GM23338 (cell line): ENCODE measurements around the gene ZNF497. TPM values are rescaled to one million over a fixed set of nuclear protein-coding genes. Genes with fewer than 3 reads are reported as not detected.

Experiments
- ATAC-seq: fragments of 200-7000 bp; cut with Tn5 transposase; 3 replicates; pipeline ENCODE4 v1.9.1; 2020
- DNase-seq: peaks from one replicate; pipeline ENCODE4 v3.0.0-alpha.2; 2015; ENCODE audit warnings: low spot score
- H2AFZ ChIP-seq: fragments of 200-600 bp; sonication (generic); 2 replicates; pipeline ENCODE4 v1.8.0; 2016; ENCODE audit warnings: antibody characterized with exemption, mild to moderate bottlenecking, moderate library complexity
- H3F3A ChIP-seq: fragments of 200-600 bp; sonication (generic); replicated peaks from 2 replicates; pipeline ENCODE4 v1.8.0; 2017; ENCODE audit warnings: antibody characterized with exemption, mixed run types, low read depth
- H3K27ac ChIP-seq: fragments of 200-600 bp; sonication (generic); 2 replicates; pipeline ENCODE4 v1.6.1; 2016; ENCODE audit warnings: low read depth
- H3K27me3 ChIP-seq: fragments of 200-600 bp; sonication (generic); 2 replicates; pipeline ENCODE4 v1.8.0; 2016; ENCODE audit warnings: mild to moderate bottlenecking, mixed run types, moderate library complexity; ENCODE audit not compliant: insufficient read depth
- H3K36me3 ChIP-seq: fragments of 200-600 bp; sonication (generic); 2 replicates; pipeline ENCODE4 v1.8.0; 2016; ENCODE audit warnings: mild to moderate bottlenecking; ENCODE audit not compliant: insufficient read depth
- H3K4me1 ChIP-seq: fragments of 200-600 bp; sonication (generic); 2 replicates; pipeline ENCODE4 v1.8.0; 2016; ENCODE audit warnings: mild to moderate bottlenecking, moderate library complexity; ENCODE audit not compliant: insufficient read depth
- H3K4me2 ChIP-seq: fragments of 200-600 bp; sonication (generic); 2 replicates; pipeline ENCODE4 v1.7.1; 2017; ENCODE audit warnings: mixed run types
- H3K4me3 ChIP-seq: fragments of 200-600 bp; sonication (generic); 2 replicates; pipeline ENCODE4 v1.6.1; 2016; ENCODE audit warnings: mixed run types
- H3K79me2 ChIP-seq: fragments of 200-600 bp; sonication (generic); replicated peaks from 2 replicates; pipeline ENCODE4 v1.8.0; 2017; ENCODE audit warnings: mild to moderate bottlenecking; ENCODE audit not compliant: insufficient read depth
- H3K9me2 ChIP-seq: fragments of 200-600 bp; sonication (generic); 2 replicates; pipeline ENCODE4 v1.8.0; 2017; ENCODE audit not compliant: insufficient read depth
- H4K20me1 ChIP-seq: fragments of 200-600 bp; sonication (generic); replicated peaks from 2 replicates; pipeline ENCODE4 v1.8.0; 2017; ENCODE audit warnings: mild to moderate bottlenecking; ENCODE audit not compliant: insufficient read depth
- H3K27ac Mint-ChIP-seq: 2 replicates; pipeline ENCODE4 v1.8.0; 2020; ENCODE audit warnings: inconsistent platforms, mild to moderate bottlenecking, moderate library complexity, mixed read lengths
- H3K27me3 Mint-ChIP-seq: 3 replicates; pipeline ENCODE4 v1.8.0; 2022; ENCODE audit warnings: low read depth, mild to moderate bottlenecking, moderate library complexity, mixed read lengths, inconsistent platforms; ENCODE audit not compliant: insufficient read depth, poor library complexity
- H3K36me3 Mint-ChIP-seq: 3 replicates; pipeline ENCODE4 v1.8.0; 2021; ENCODE audit warnings: low read depth, mild to moderate bottlenecking, inconsistent platforms, moderate library complexity, mixed read lengths
- H3K4me1 Mint-ChIP-seq: 3 replicates; pipeline ENCODE4 v1.8.0; 2020; ENCODE audit warnings: mild to moderate bottlenecking, inconsistent platforms, mixed read lengths
- H3K4me3 Mint-ChIP-seq: 3 replicates; pipeline ENCODE4 v1.8.0; 2021; ENCODE audit warnings: moderate library complexity, mild to moderate bottlenecking, inconsistent platforms, mixed read lengths
- H3K9me3 Mint-ChIP-seq: 3 replicates; pipeline ENCODE4 v1.8.0; 2020; ENCODE audit warnings: moderate library complexity, mild to moderate bottlenecking, inconsistent platforms, mixed read lengths
- CREB1 ChIP-seq: fragments of 250-450 bp; sonication (Bioruptor Pico); IDR thresholded peaks from 2 replicates; pipeline ENCODE4 v1.5.0; 2020; ENCODE audit warnings: low read depth, mild to moderate bottlenecking, moderate library complexity
- ETS1 ChIP-seq: IDR thresholded peaks from 2 replicates; pipeline ENCODE4 v1.6.1; 2016; ENCODE audit warnings: antibody characterized with exemption
- EZH2 ChIP-seq: fragments of 200-600 bp; sonication (generic); IDR thresholded peaks from one replicate; pipeline ENCODE4 v1.8.0; 2017; ENCODE audit warnings: antibody characterized with exemption, mild to moderate bottlenecking, low read depth; ENCODE audit not compliant: unreplicated experiment
- EZH2phosphoT487 ChIP-seq: fragments of 200-600 bp; sonication (generic); IDR thresholded peaks from one replicate; pipeline ENCODE4 v1.8.1; 2018; ENCODE audit warnings: antibody characterized with exemption; ENCODE audit not compliant: unreplicated experiment
- NANOG ChIP-seq: IDR thresholded peaks from 2 replicates; pipeline ENCODE4 v1.6.1; 2016; ENCODE audit warnings: antibody characterized with exemption, borderline replicate concordance
- POLR2AphosphoS5 ChIP-seq: IDR thresholded peaks from 2 replicates; pipeline ENCODE4 v1.6.1; 2016; ENCODE audit warnings: antibody characterized with exemption, low read depth
- STAT1 ChIP-seq: IDR thresholded peaks from one replicate; pipeline ENCODE4 v1.6.1; 2016; ENCODE audit warnings: antibody characterized with exemption; ENCODE audit not compliant: unreplicated experiment
- ZNF114 ChIP-seq: fragments of 250-450 bp; sonication (Bioruptor Pico); IDR thresholded peaks from 2 replicates; pipeline ENCODE4 v1.5.0; 2020; ENCODE audit warnings: mild to moderate bottlenecking, moderate library complexity
- polyA plus RNA-seq: library from polyadenylated mRNA; unstranded; fragments of >200 nt; fragmentation: Nextera tagmentation; extraction: Ambion mirVana; gene quantifications from 2 replicates; pipeline ENCODE4 v1.2.1, GENCODE V29; 2016
- total RNA-seq: library from RNA; depleted of rRNA; stranded (reverse); fragments of >200 nt; shearing (Covaris generic); gene quantifications from 2 replicates; pipeline ENCODE4 v1.2.3, GENCODE V29; 2014
- TF ChIP-seq, protein P1 (sequence below): IDR thresholded peaks from one replicate; pipeline ENCODE4 v1.6.1; 2018; ENCODE audit warnings: antibody characterized with exemption; ENCODE audit not compliant: unreplicated experiment
- TF ChIP-seq, protein P2 (sequence below), 2 experiments: fragments of 200-600 bp in 1 of 2; sonication (generic) in 1 of 2; conservative IDR thresholded peaks; 2 replicates each; pipeline versions ENCODE4 v1.5.1 to v1.6.1; 2016 to 2017; ENCODE audit warnings: antibody characterized with exemption in 2 of 2, low read depth in 2 of 2, mild to moderate bottlenecking in 2 of 2, moderate library complexity in 1 of 2

ZNF497 gene
- total and polyA plus RNA-seq, 2 experiments from 2014 or later, result 0.44 to 2.0 TPM

- Histone ChIP-seq H3K4me2 (peak overlapping the region; percentile 83), H3K36me3 (no peaks in the 10 kb centered on the region), H3K27ac (no peak overlapping the region), H3F3A (peaks cover 6% of the 10 kb centered on the region), H3K4me1 (no peaks in the 10 kb centered on the region; the same call in 1 of the 2 replicates), H2AFZ (peak overlapping the region; percentile 90), H3K27me3 (peaks cover 33% of the 10 kb centered on the region), H3K9me2 (no peaks in the 10 kb centered on the region), H3K4me3 (peak overlapping the region; percentile 52), H3K79me2 (no peaks in the 10 kb centered on the region), H4K20me1 (no peaks in the 10 kb centered on the region; the same call in 1 of the 2 replicates)
- ATAC-seq (peak; percentile 59), DNase-seq (peak; percentile 82)
- H3K9me3 Mint-ChIP-seq, result no peaks in the 10 kb centered on the region
- H3K36me3 Mint-ChIP-seq, result no peaks in the 10 kb centered on the region
- H3K4me3 Mint-ChIP-seq, result peak overlapping the region; percentile 14; the same call in 2 of the 3 replicates
- TF ChIP-seq STAT1, result no peak
- TF ChIP-seq POLR2AphosphoS5, result 0 out of 2 replicates have a peak, but pooled peaks have one; percentile 15
- H3K4me1 Mint-ChIP-seq, result no peaks in the 10 kb centered on the region; the same call in 2 of the 3 replicates
- H3K27ac Mint-ChIP-seq, result no peak overlapping the region
- H3K27me3 Mint-ChIP-seq, result peaks cover 3% of the 10 kb centered on the region
Observed at GRCh38 chr19:58355908-58356765, 6.4 kb downstream of the ZNF497 start.

- H3K4me3 ChIP-seq, result peak overlapping the region; percentile 52
- peak overlapping the region; percentile 83 for H3K4me2 ChIP-seq
- Mint-ChIP-seq H3K4me3 (no peak overlapping the region; the same call in 2 of the 3 replicates), H3K4me1 (no peaks in the 10 kb centered on the region; the same call in 2 of the 3 replicates), H3K9me3 (no peaks in the 10 kb centered on the region), H3K36me3 (no peaks in the 10 kb centered on the region), H3K27ac (no peak overlapping the region), H3K27me3 (peaks cover 3% of the 10 kb centered on the region)
- H3K9me2 ChIP-seq, result no peaks in the 10 kb centered on the region
- TF ChIP-seq ZNF114 (CRISPR knock-in tag), result no peak
- TF ChIP-seq, protein P1, sequence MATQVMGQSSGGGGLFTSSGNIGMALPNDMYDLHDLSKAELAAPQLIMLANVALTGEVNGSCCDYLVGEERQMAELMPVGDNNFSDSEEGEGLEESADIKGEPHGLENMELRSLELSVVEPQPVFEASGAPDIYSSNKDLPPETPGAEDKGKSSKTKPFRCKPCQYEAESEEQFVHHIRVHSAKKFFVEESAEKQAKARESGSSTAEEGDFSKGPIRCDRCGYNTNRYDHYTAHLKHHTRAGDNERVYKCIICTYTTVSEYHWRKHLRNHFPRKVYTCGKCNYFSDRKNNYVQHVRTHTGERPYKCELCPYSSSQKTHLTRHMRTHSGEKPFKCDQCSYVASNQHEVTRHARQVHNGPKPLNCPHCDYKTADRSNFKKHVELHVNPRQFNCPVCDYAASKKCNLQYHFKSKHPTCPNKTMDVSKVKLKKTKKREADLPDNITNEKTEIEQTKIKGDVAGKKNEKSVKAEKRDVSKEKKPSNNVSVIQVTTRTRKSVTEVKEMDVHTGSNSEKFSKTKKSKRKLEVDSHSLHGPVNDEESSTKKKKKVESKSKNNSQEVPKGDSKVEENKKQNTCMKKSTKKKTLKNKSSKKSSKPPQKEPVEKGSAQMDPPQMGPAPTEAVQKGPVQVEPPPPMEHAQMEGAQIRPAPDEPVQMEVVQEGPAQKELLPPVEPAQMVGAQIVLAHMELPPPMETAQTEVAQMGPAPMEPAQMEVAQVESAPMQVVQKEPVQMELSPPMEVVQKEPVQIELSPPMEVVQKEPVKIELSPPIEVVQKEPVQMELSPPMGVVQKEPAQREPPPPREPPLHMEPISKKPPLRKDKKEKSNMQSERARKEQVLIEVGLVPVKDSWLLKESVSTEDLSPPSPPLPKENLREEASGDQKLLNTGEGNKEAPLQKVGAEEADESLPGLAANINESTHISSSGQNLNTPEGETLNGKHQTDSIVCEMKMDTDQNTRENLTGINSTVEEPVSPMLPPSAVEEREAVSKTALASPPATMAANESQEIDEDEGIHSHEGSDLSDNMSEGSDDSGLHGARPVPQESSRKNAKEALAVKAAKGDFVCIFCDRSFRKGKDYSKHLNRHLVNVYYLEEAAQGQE, result no peak
- TF ChIP-seq EZH2phosphoT487, result no peak
- TF ChIP-seq STAT1, result no peak
- no peak for TF ChIP-seq NANOG
- no peak for TF ChIP-seq POLR2AphosphoS5
- no peak for TF ChIP-seq CREB1 (CRISPR knock-in tag)
- TF ChIP-seq ETS1, result no peak
- TF ChIP-seq, protein P2, sequence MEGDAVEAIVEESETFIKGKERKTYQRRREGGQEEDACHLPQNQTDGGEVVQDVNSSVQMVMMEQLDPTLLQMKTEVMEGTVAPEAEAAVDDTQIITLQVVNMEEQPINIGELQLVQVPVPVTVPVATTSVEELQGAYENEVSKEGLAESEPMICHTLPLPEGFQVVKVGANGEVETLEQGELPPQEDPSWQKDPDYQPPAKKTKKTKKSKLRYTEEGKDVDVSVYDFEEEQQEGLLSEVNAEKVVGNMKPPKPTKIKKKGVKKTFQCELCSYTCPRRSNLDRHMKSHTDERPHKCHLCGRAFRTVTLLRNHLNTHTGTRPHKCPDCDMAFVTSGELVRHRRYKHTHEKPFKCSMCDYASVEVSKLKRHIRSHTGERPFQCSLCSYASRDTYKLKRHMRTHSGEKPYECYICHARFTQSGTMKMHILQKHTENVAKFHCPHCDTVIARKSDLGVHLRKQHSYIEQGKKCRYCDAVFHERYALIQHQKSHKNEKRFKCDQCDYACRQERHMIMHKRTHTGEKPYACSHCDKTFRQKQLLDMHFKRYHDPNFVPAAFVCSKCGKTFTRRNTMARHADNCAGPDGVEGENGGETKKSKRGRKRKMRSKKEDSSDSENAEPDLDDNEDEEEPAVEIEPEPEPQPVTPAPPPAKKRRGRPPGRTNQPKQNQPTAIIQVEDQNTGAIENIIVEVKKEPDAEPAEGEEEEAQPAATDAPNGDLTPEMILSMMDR (conservative IDR thresholded peaks at IDR 0.05; ENCODE audit: low read depth in 2 of 2), result no peak
- no peak for TF ChIP-seq EZH2
- DNase-seq, result no peak
- no peak overlapping the region for H3K27ac ChIP-seq
- ATAC-seq, result no peak
- H3K27me3 ChIP-seq, result peaks cover 33% of the 10 kb centered on the region
- no peaks in the 10 kb centered on the region for H3K36me3 ChIP-seq
- H3F3A ChIP-seq, result peaks cover 6% of the 10 kb centered on the region
- H2AFZ ChIP-seq, result no peak overlapping the region
- no peaks in the 10 kb centered on the region; the same call in 1 of the 2 replicates for H4K20me1 ChIP-seq
- H3K4me1 ChIP-seq, result no peaks in the 10 kb centered on the region; the same call in 1 of the 2 replicates
- H3K79me2 ChIP-seq, result no peaks in the 10 kb centered on the region
Observed at GRCh38 chr19:58355215-58355796, 7.2 kb downstream of the ZNF497 start.
